Lower leg skin (tissue), 3 donors: ENCODE measurements around the gene ESCO1.
"Not testable (repeated sequence)": the region's sequence is repeated elsewhere in the genome, so short reads cannot be mapped to it uniquely, and the experiment has no call there.

Experiments used
- CTCF ChIP-seq, 3 donors: fragments of 450-650 bp; IDR thresholded peaks; one replicate each; pipeline ENCODE4 v1.5.1; 2016; ENCODE audit warnings: antibody characterized with exemption in 3 of 3, mild to moderate bottlenecking in 3 of 3, moderate library complexity in 2 of 3
- POLR2A ChIP-seq, 2 donors: fragments of 450-650 bp; IDR thresholded peaks; one replicate each; pipeline ENCODE4 v1.6.1; 2016 to 2017; ENCODE audit warnings: antibody characterized with exemption in 2 of 2, mild to moderate bottlenecking in 1 of 2, moderate library complexity in 1 of 2

DNA sequence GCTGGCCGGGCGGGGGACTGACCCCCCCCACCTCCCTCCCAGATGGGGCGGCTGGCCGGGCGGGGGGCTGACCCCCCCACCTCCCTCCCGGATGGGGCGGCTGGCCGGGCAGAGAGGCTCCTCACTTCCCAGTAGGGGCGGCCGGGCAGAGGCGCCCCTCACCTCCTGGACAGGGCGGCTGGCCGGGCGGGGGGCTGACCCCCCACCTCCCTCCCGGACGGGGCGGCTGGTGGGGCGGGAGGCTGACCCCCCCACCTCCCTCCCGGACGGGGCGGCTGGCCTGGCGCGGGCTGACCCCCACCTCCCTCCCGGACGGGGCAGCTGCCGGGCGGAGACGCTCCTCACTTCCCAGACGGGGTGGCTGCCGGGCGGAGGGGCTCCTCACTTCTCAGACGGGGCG, 8.1 kb downstream of the ESCO1 start:
- not testable (repeated sequence) for TF ChIP-seq CTCF, POLR2A (IDR thresholded peaks at IDR 0.05)
